Stimulated activated memory B cell treated with anti-CD40 and anti-IgM and Interleukin-4, amounts not matched to agents 10 μg/mL and 1 μg/mL and 100 μg/mL, for 72 hours (primary cell): Measurements from ENCODE around the gene PRR4.

Experiments used
- ATAC-seq: fragments of 150-1000 bp; cut with Tn5 transposase; 2 replicates; pipeline ENCODE4 v1.10.0; 2021
- H3K27ac Mint-ChIP-seq: one replicate; pipeline ENCODE4 v1.8.0; 2022; ENCODE audit warnings: mild to moderate bottlenecking, mixed read lengths
- H3K27me3 Mint-ChIP-seq: one replicate; pipeline ENCODE4 v1.8.0; 2022; ENCODE audit warnings: mixed read lengths
- H3K36me3 Mint-ChIP-seq: one replicate; pipeline ENCODE4 v1.8.0; 2022; ENCODE audit warnings: mixed read lengths
- H3K4me1 Mint-ChIP-seq: one replicate; pipeline ENCODE4 v1.8.0; 2022; ENCODE audit warnings: mixed read lengths
- H3K4me3 Mint-ChIP-seq: one replicate; pipeline ENCODE4 v1.8.0; 2022; ENCODE audit warnings: mild to moderate bottlenecking, moderate library complexity, mixed read lengths
- H3K9me3 Mint-ChIP-seq: one replicate; pipeline ENCODE4 v1.8.0; 2022; ENCODE audit warnings: mixed read lengths

PRR4 gene

DNA sequence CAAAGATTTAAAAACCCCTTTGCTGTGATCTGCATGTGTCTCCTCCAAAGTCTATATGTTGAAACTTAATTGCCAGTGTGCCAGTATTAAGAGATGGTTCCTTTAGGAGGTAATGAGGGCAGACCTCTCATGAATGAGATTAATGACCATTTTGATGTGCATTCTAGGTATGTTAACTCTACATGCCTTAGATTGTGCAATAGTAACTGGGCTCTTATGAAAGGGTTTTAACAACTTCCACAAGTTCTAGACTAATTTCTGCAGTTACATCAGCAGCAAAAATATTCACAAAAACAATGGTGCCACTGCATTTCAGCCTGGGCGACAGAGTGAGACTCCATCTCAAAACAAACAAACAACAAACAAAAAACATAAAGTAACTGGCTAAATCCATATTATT, 19.3 kb downstream of the PRR4 start:
- no peak for ATAC-seq
- Mint-ChIP-seq H3K36me3 (no peaks in the 10 kb centered on the region), H3K27ac (no peak overlapping the region), H3K4me1 (no peaks in the 10 kb centered on the region), H3K9me3 (no peaks in the 10 kb centered on the region), H3K4me3 (no peak overlapping the region), H3K27me3 (no peaks in the 10 kb centered on the region)

DNA sequence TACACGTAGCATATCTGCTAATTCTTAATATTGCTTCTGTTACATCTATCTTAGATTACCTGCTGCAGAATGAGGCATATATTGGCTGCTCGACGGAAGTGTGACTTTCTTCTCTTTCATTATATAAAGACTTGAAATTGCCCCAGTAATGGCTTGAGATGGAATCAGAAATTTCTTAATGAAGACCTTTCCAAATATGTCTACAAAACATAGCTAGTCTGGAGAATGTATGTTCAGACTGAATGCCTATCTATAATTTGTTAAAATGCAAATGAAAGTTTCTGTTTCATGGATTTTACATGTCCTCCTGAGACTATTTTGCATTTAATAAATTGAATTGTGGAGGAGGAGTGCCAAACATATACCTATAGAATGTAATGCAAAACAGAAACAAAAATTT, 23.0 kb downstream of the PRR4 start, which contains the start of gene TAS2R10:
Gene TAS2R10 (minus strand): TSS at position 101 of the 400 bp plus-strand sequence. CDS start 89 bp downstream, at position 12.
- no peaks in the 10 kb centered on the region for H3K36me3 Mint-ChIP-seq
- no peak for ATAC-seq
- H3K9me3 Mint-ChIP-seq, result no peaks in the 10 kb centered on the region
- H3K4me1 Mint-ChIP-seq, result no peaks in the 10 kb centered on the region
- H3K27ac Mint-ChIP-seq, result no peak within 1 kb of the TSS
- no peaks in the 10 kb centered on the region for H3K27me3 Mint-ChIP-seq
- H3K4me3 Mint-ChIP-seq, result no peak within 1 kb of the TSS

DNA sequence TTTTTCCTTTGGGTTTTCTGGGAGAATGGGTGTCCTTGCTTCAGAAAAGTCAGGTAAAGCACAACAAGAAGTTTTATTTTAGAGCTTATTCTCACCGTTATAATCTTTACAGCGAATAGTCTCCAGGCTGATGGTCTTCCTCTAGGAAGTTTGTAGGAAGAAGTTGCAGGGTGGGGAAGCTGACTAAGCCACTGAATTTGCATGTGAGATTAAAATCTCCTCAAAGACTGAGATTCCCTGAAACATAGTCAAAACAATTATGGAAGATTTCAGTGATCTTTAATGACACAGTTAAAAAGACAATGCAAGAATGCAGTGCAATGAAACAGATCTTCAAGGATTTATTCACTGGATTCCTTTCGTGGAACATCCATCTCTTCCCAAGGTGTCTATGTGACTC, 24.3 kb downstream of the PRR4 start:
- H3K27ac Mint-ChIP-seq, result no peak overlapping the region
- H3K36me3 Mint-ChIP-seq, result no peaks in the 10 kb centered on the region
- no peak overlapping the region for H3K4me3 Mint-ChIP-seq
- no peaks in the 10 kb centered on the region for H3K4me1 Mint-ChIP-seq
- no peaks in the 10 kb centered on the region for H3K27me3 Mint-ChIP-seq
- no peaks in the 10 kb centered on the region for H3K9me3 Mint-ChIP-seq
- ATAC-seq, result no peak

DNA sequence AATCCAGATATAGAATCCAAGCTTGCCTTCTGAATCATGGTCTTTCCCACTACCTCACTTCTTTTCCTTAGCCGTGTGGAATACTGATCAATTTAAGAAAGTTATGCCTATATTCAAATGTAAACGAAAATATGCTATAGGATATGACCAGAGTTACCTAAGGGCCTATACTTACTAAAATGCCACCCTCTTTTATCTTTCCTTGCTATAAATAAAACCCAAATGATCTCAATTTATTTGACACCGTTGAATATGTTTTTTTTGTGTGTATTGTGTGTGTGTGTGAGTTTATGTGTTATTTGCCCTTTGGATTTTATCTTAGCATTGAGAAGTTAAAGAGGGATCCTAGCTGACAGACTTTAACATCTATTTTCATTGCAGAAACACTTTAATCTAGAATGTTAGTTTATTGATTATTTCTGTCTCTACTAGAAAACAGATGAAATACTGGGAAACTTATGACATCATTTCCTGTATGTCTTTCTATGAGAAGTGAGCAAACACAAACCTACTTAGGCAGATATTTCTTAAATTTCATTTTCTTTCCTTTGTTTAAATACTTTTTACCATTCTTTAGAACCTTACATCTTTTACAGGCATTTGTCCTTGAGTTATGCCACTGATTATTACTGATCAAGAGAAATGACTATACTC, 37.3 kb downstream of the PRR4 start:
- H3K9me3 Mint-ChIP-seq, result no peaks in the 10 kb centered on the region
- no peak for ATAC-seq
- H3K4me1 Mint-ChIP-seq, result no peaks in the 10 kb centered on the region
- no peak overlapping the region for H3K27ac Mint-ChIP-seq
- H3K36me3 Mint-ChIP-seq, result no peaks in the 10 kb centered on the region
- H3K4me3 Mint-ChIP-seq, result no peak overlapping the region
- H3K27me3 Mint-ChIP-seq, result peaks cover 18% of the 10 kb centered on the region

DNA sequence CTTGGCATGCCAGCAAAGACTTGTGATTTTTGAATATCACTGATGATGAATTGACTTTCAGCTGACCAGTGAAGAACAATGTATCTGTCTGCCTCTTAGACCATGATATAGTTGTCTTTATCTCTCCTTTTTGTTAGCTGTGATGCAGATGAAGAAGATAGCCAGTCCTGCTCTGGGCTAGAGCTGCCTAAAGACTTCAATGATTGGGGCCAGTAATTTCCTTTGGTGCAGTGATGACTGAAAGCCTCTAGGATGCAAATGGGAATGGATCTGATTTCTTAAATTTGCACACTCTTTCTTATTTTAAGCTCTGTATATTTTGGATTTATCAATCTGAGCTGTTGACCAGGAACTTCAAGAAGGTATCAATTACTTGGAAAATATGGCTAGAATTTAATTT, 39.2 kb downstream of the PRR4 start, which contains the start of gene TAS2R9:
Gene TAS2R9 (minus strand): TSS at position 101 of the 400 bp plus-strand sequence. CDS start 93 bp downstream, at position 8.
- Mint-ChIP-seq H3K9me3 (no peaks in the 10 kb centered on the region), H3K27me3 (peaks cover 18% of the 10 kb centered on the region), H3K27ac (no peak within 1 kb of the TSS), H3K4me3 (no peak within 1 kb of the TSS), H3K36me3 (no peaks in the 10 kb centered on the region), H3K4me1 (no peaks in the 10 kb centered on the region)
- ATAC-seq, result no peak

DNA sequence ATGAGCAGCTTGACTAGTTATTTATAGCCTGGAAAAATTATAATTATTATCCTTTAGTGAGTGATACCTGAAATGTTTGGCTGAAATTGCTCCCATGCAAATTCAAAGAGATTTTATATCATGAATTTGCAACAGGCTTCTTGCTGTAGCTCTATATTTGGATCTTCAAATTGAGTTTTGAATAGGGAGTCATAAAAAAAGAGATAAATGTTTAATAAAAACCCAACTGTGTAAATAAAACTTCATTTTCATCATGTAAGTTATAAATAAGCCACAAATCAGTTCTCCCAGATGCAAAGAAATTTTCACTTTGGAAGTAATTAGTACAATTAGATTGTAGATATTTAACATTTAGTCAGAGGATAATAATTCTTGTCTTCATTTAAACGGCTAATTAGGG, 42.1 kb downstream of the PRR4 start, which contains the start of gene TAS2R8:
Gene TAS2R8 (minus strand): TSS at position 101 of the 400 bp plus-strand sequence. CDS start 306 bp downstream, outside the sequence.
- Mint-ChIP-seq H3K4me3 (no peak within 1 kb of the TSS), H3K36me3 (no peaks in the 10 kb centered on the region), H3K9me3 (no peaks in the 10 kb centered on the region), H3K4me1 (no peaks in the 10 kb centered on the region), H3K27me3 (peaks cover 9% of the 10 kb centered on the region), H3K27ac (no peak within 1 kb of the TSS)
- ATAC-seq, result no peak

DNA sequence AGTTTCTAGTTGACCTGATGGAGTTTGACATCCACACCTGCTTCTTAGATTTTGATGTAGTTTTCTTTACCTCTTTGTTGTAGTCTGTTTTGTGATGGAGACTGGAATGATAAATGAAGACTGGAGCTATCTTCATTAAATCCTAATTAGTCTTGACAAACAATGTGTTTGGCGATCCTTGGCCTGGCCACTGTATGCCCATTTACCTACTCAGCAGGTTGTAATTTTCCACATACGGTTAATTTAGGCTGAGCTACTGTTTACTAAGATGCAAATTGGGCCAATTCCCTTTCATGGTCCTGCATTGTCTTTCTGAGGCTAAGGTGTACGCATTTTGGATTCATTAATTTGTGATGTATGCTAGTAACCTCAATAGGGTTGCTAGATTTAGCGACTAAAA, 46.7 kb downstream of the PRR4 start, which contains the start of gene TAS2R7:
Gene TAS2R7 (minus strand): TSS at position 41 of the 400 bp plus-strand sequence. CDS start 57 bp downstream, outside the sequence.
- no peaks in the 10 kb centered on the region for H3K4me1 Mint-ChIP-seq
- no peaks in the 10 kb centered on the region for H3K36me3 Mint-ChIP-seq
- H3K27ac Mint-ChIP-seq, result no peak within 1 kb of the TSS
- no peak for ATAC-seq
- peaks cover 11% of the 10 kb centered on the region for H3K27me3 Mint-ChIP-seq
- no peaks in the 10 kb centered on the region for H3K9me3 Mint-ChIP-seq
- no peak within 1 kb of the TSS for H3K4me3 Mint-ChIP-seq

DNA sequence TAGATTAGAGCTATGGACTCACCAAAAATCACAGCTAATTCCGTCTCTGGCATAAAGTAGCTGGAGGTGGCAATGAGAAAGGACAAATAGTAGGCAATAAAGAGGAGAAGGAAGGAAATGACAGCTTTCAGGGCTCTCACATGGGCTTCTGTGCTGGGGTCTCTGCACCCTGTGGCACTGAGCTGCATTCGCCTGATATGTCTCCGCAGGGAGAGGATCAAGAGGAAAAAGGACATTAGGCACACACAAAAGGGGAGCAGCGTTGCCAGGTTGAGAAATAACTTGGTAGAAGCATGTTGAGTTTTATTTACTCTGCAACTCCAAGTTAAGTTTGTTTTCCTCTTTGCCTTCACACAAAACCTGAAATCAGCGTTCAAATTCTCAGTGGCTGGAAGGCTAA, 47.5 kb downstream of the PRR4 start:
- H3K27ac Mint-ChIP-seq, result no peak overlapping the region
- H3K4me1 Mint-ChIP-seq, result no peaks in the 10 kb centered on the region
- H3K36me3 Mint-ChIP-seq, result no peaks in the 10 kb centered on the region
- H3K27me3 Mint-ChIP-seq, result peaks cover 11% of the 10 kb centered on the region
- no peaks in the 10 kb centered on the region for H3K9me3 Mint-ChIP-seq
- ATAC-seq, result no peak
- no peak overlapping the region for H3K4me3 Mint-ChIP-seq
